ENCODE measurements around the gene HELLS.

GRCh38 chr10:94524146-94524545 is 21.4 kb upstream of the HELLS start:
- TF ChIP-seq, protein P1, sequence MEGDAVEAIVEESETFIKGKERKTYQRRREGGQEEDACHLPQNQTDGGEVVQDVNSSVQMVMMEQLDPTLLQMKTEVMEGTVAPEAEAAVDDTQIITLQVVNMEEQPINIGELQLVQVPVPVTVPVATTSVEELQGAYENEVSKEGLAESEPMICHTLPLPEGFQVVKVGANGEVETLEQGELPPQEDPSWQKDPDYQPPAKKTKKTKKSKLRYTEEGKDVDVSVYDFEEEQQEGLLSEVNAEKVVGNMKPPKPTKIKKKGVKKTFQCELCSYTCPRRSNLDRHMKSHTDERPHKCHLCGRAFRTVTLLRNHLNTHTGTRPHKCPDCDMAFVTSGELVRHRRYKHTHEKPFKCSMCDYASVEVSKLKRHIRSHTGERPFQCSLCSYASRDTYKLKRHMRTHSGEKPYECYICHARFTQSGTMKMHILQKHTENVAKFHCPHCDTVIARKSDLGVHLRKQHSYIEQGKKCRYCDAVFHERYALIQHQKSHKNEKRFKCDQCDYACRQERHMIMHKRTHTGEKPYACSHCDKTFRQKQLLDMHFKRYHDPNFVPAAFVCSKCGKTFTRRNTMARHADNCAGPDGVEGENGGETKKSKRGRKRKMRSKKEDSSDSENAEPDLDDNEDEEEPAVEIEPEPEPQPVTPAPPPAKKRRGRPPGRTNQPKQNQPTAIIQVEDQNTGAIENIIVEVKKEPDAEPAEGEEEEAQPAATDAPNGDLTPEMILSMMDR (IDR thresholded peaks at IDR 0.05; ENCODE audit: borderline replicate concordance, extremely low read depth, low read length, poor library complexity, severe bottlenecking): no peak
- no peak for TF ChIP-seq EZH2 (IDR thresholded peaks at IDR 0.05; ENCODE audit: borderline replicate concordance, low read depth, low read length, severe bottlenecking)
